ENCODE results near the gene KRT2. TPM values are rescaled to one million over a fixed set of nuclear protein-coding genes. Genes with fewer than 3 reads are reported as not detected.

The KRT2 gene
- total and polyA plus RNA-seq, 2 of the 8 experiments (the other 6 are each of a cell fraction or from before 2014, with no cell fraction given): not detected

DNA sequence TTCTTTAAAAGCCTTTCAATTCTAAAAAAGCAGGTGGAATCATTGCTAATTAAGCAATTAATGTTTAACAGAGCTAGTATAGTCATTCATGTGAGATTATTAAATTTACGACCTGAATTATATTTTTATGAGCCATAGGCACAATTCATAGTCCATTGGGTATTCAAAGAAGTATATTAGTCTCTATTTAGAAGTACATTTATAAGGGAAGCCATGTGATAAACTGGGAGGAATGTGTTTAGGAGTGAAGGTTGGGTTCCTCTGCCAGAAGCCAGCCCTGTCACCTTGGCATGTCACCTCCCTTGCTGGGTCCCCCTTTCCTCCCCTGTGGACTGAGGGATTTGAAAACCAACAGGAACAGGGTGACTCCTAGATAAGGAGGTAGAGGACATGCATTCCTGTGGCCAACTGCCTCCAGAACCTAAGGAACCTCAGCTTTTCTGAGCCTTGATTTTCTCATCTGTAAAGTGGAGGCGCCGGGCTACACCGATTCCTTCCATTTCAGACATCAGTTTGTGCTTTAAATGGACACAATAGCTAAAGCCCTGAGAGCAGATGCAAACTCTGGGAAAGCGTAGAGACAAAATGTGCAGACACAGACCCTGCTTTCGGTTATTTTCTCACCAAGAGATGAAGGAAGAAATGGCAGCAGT, 5.4 kb upstream of the KRT2 start:
- Histone ChIP-seq H3K9ac (replicated peaks in 1 of 4; ENCODE audit: extremely low read depth in 1 of 4, low read depth in 3 of 4, low read length in 3 of 4) (no peak overlapping the region), H3K4me2 (ENCODE audit: insufficient read depth in 1 of 2, low read depth in 2 of 2, low read length in 2 of 2) (no peak overlapping the region), H4K91ac (replicated peaks; ENCODE audit: insufficient read length, low read length) (no peak overlapping the region), H3K14ac (ENCODE audit: insufficient read length) (no peak overlapping the region), H3K4ac (replicated peaks; ENCODE audit: insufficient read length, low read depth, low read length) (no peak overlapping the region), H2BK12ac (ENCODE audit: low read depth, low read length) (no peak overlapping the region), H3K23me2 (ENCODE audit: low read depth, low read length) (no peaks in the 10 kb centered on the region), H3K56ac (replicated peaks; ENCODE audit: insufficient read length, low read depth, low read length) (no peak overlapping the region), H3K18ac (ENCODE audit: extremely low read depth, low read length) (no peak overlapping the region), H3K9me3 (ENCODE audit: insufficient read depth in 2 of 2, low read depth in 1 of 2, low read length in 1 of 2) (no peaks in the 10 kb centered on the region), H2BK5ac (ENCODE audit: low read depth, low read length) (no peak overlapping the region), H4K20me1 (replicated peaks in 1 of 2; ENCODE audit: control insufficient read depth in 1 of 2, insufficient read depth in 2 of 2, low read length in 2 of 2) (no peaks in the 10 kb centered on the region), H4K5ac (ENCODE audit: insufficient read length, low read depth, low read length) (no peak overlapping the region), H2BK120ac (replicated peaks; ENCODE audit: low read depth, low read length) (no peak overlapping the region), H2BK15ac (ENCODE audit: low read length) (no peak overlapping the region), H2AK5ac (ENCODE audit: low read depth, low read length) (no peak overlapping the region), H3K4me3 (ENCODE audit: extremely low read depth in 1 of 4, insufficient read depth in 2 of 4, low read depth in 3 of 4, low read length in 4 of 4) (no peak overlapping the region), H4K8ac (ENCODE audit: extremely low read depth, insufficient read depth, low read length) (no peak overlapping the region), H3K27me3 (replicated peaks in 1 of 4; ENCODE audit: control insufficient read depth in 3 of 4, extremely low read depth in 1 of 4, insufficient read depth in 3 of 4, low read length in 3 of 4) (no peaks in the 10 kb centered on the region), H3K23ac (ENCODE audit: insufficient read length) (no peak overlapping the region), H3K36me3 (ENCODE audit: control insufficient read depth in 2 of 4, insufficient read depth in 4 of 4, low read length in 3 of 4) (no peaks in the 10 kb centered on the region), H2AFZ (ENCODE audit: low read length) (no peak overlapping the region), H2BK20ac (ENCODE audit: low read length) (no peak overlapping the region), H3K79me1 (ENCODE audit: low read depth, low read length) (no peaks in the 10 kb centered on the region), H3K79me2 (ENCODE audit: control insufficient read depth in 1 of 2, insufficient read depth in 2 of 2, low read length in 2 of 2) (no peaks in the 10 kb centered on the region), H3K4me1 (replicated peaks in 1 of 4; ENCODE audit: control insufficient read depth in 3 of 4, insufficient read depth in 4 of 4, low read length in 3 of 4) (no peaks in the 10 kb centered on the region), H3K27ac (ENCODE audit: low read depth, low read length) (no peak overlapping the region)
- FAIRE-seq: no peak
- 72% methylated on average over 6 of the region's 6 CpGs; no CpG with 5 or more reads in 1 of the 2 experiments for WGBS, 2 experiments (ENCODE audit: extremely low coverage in 1 of 2, insufficient coverage in 1 of 2, insufficient read length in 1 of 2, insufficient replicate concordance in 2 of 2, low coverage in 1 of 2, low lambda C conversion rate in 2 of 2, missing lambda C conversion rate in 1 of 2)
- DNase-seq (ENCODE audit: low read depth in 1 of 2, low spot score in 2 of 2): no peak
- ChIA-PET POLR2A (ENCODE audit: partially characterized antibody) (no interaction called here), CTCF (ENCODE audit: partially characterized antibody) (interaction anchor here (0.5 to 3.9 kb wide), 11 partner anchors 9 to 330 kb away, joined by 3 to 18 read pairs (median 5); partner anchors contain the start of gene KRT5)
- TF ChIP-seq BACH1 (IDR thresholded peaks at IDR 0.05; ENCODE audit: low read length) (no peak), TEAD4 (IDR thresholded peaks at IDR 0.05; ENCODE audit: low read depth, low read length) (no peak), KDM1A (IDR thresholded peaks at IDR 0.05; ENCODE audit: borderline replicate concordance, low read length) (no peak), RXRA (IDR thresholded peaks at IDR 0.05; ENCODE audit: insufficient read depth, low read depth, low read length) (no peak), SP4 (IDR thresholded peaks at IDR 0.05; ENCODE audit: low read length) (no peak), PHF8 (conservative IDR thresholded peaks at IDR 0.05; ENCODE audit: low read depth, low read length) (no peak), KDM5A (IDR thresholded peaks at IDR 0.05; ENCODE audit: low read length) (no peak)
